Epithelial cell of proximal tubule (primary cell): ENCODE results near the gene TBC1D32. TPM values are rescaled to one million over a fixed set of nuclear protein-coding genes. Genes with fewer than 3 reads are reported as not detected.
"Not testable (repeated sequence)": the region's sequence is repeated elsewhere in the genome, so short reads cannot be mapped to it uniquely, and the experiment has no call there.

Experiments
- DNase-seq: peaks from one replicate; pipeline ENCODE4 v3.0.0-alpha.2; 2011; ENCODE audit warnings: low read depth
- H3K4me3 ChIP-seq: 2 replicates; pipeline ENCODE4 v1.5.1; 2011; ENCODE audit warnings: low read depth, mild to moderate bottlenecking, low read length
- total RNA-seq: library from RNA; depleted of rRNA; stranded (reverse); fragments of >200 nt; gene quantifications from 2 replicates; pipeline ENCODE4 v1.2.3, GENCODE V29; 2015
- TF ChIP-seq, protein P1 (sequence below): conservative IDR thresholded peaks from 2 replicates; pipeline ENCODE4 v1.5.1; 2012; ENCODE audit warnings: low read depth, mild to moderate bottlenecking, low read length

Gene TBC1D32
- total RNA-seq, 1 donor from 2014 or later: 4.1 TPM

DNA sequence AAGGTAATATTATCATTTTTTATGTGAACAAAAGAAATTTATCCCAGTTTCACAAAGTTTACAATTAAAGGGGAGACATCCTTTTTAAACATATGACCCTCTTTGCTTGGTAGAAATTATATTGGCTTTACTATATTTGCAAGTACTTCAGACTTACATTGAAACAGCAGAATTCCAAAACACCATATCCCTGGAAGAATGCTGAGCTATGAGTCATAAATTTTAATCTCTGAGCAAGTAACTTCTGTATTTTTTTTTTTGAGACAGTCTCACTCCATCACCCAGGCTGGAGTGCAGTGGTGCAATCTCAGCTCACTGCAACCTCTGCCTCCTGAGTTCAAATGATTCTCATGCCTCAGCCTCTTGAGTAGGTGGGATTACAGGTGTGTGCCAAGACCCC, 240.4 kb downstream of the TBC1D32 start:
- TF ChIP-seq, protein P1, sequence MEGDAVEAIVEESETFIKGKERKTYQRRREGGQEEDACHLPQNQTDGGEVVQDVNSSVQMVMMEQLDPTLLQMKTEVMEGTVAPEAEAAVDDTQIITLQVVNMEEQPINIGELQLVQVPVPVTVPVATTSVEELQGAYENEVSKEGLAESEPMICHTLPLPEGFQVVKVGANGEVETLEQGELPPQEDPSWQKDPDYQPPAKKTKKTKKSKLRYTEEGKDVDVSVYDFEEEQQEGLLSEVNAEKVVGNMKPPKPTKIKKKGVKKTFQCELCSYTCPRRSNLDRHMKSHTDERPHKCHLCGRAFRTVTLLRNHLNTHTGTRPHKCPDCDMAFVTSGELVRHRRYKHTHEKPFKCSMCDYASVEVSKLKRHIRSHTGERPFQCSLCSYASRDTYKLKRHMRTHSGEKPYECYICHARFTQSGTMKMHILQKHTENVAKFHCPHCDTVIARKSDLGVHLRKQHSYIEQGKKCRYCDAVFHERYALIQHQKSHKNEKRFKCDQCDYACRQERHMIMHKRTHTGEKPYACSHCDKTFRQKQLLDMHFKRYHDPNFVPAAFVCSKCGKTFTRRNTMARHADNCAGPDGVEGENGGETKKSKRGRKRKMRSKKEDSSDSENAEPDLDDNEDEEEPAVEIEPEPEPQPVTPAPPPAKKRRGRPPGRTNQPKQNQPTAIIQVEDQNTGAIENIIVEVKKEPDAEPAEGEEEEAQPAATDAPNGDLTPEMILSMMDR: no peak
- no peak overlapping the region for H3K4me3 ChIP-seq
- DNase-seq: no peak

DNA sequence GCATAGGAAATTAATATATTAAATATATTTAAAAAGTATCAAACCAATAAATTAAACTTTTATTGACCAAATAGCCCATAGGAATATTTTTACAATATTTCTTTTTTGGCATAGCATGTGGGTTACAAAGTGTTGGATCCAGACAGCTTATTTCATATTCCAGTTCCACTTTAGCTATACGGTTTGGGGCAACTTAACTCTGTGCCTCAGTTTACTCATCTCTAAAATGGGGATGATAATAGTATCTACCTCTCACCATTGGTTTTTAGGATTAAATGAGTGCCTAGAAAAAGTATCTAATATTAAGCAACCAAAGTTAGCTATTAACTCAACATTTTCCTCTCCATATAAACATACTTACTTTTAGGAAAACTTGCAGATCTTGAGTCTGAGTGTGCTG, 243.8 kb downstream of the TBC1D32 start:
- no peak overlapping the region for H3K4me3 ChIP-seq
- DNase-seq: no peak
- TF ChIP-seq, protein P1: no peak

DNA sequence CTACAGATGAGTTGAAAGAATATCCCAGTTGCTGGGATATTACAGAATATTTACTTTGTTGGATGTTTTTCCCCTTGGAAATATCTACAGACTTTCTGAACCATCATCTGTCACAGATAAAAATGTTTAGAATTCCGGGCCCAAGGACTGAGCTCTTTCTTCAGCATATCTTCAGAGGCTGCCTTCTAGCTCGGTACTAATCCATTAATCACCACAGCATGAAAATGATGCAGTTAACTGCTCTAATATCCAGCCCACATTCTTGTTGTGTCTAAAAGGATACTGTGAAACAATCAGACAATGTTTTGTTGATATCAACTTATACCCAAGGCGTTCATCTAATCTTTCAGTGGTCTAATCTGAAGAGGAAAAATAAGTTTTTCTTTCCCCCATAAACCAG, 247.4 kb downstream of the TBC1D32 start:
- DNase-seq: no peak
- TF ChIP-seq, protein P1: no peak
- H3K4me3 ChIP-seq: no peak overlapping the region

DNA sequence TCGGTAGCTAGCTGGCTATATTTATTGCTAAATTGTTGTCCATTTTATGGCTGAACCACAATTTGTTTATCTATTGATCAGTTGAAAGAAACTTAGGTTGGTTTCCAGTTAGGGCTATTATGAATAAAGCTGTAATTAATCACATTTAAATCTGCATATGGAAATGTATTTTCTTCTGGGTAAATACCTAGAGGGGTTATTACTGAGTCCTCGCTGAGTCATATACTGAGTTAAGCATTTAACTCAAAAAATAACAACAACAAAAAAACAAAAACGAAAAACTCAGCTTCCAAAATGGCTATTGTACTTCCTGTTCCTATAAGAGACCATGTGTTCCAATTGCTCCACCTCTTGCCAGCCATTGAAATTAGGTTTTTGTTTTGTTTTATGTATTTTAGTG, 258.2 kb downstream of the TBC1D32 start:
- TF ChIP-seq, protein P1: no peak
- no peak overlapping the region for H3K4me3 ChIP-seq
- DNase-seq: no peak

DNA sequence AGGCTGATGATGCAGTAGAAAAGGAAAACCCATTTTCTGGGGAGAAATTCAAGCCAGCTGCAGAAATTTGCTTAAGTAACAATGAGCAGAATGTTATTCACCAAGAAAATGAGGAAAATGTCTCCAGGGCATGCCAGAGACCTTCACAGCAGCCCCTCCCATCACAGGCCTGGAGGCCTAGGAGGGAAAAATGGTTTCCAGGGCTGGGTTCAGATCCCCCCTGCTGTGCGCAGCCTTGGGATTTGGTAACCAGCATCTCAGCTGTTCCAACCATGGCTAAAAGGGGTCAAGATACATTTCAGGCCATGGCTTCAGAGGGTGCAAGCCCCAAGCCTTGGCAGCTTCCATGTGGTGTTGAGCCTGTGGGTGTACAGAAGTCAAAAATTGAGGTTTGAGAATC, 265.5 kb downstream of the TBC1D32 start:
- not testable (repeated sequence) for H3K4me3 ChIP-seq, DNase-seq

DNA sequence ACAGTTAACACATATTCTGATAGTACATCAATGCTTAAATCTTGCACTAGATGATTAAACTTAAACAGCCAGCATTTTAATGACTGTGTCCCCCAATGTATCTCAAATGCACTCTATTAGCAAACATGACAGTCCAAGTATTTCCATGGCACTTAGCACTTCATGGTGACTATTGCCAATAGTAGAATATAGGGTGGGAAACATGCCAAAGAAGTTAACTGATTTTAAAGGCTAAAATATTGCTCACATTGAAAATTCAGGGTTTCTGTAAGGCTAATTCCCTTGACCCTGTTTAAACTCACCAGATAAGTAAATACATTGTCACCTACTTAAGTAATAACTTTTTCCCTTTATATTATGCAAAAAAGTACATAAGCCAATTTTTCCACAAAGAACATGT, 266.9 kb downstream of the TBC1D32 start:
- TF ChIP-seq, protein P1: no peak
- DNase-seq: no peak
- H3K4me3 ChIP-seq: no peak overlapping the region

DNA sequence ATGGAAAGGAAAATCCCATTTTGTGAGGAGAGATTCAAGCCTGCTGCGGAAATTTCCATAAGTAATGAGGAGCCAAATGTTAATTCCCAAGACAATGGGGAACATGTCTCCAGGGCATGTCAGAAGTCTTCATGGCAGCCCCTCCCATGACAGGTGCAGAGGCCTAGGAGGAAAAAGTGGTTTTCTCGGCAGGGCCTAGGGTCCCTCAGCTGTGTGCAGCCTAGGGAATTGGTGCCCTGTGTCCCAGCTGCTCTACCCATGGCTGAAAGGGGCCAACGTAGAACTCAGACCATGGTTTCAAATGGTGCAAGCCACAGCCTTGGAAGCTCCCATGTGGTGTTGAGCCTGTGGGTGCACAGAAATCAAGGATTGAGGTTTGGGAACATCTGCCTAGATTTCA, 269.9 kb downstream of the TBC1D32 start:
- TF ChIP-seq, protein P1: no peak
- H3K4me3 ChIP-seq: no peak overlapping the region
- DNase-seq: no peak
